Upper lobe of left lung (tissue), 4 donors: Measurements from ENCODE around the gene PDCD6IP.

Experiments
- EP300 ChIP-seq, 4 donors: sonication (generic); formaldehyde crosslinking; IDR thresholded peaks; one replicate each; pipeline ENCODE4 v1.5.1; 2017; ENCODE audit warnings: antibody characterized with exemption in 4 of 4, control low read depth in 2 of 4
- TF ChIP-seq, protein P1 (sequence below), 6 experiments: fragments of 450-650 bp in 4 of 6; fragments of 200-600 bp in 2 of 6; sonication (generic) in 2 of 6; IDR thresholded peaks; one replicate each; pipeline ENCODE4 v1.5.1; 2016 to 2019; ENCODE audit warnings: antibody characterized with exemption in 6 of 6

DNA sequence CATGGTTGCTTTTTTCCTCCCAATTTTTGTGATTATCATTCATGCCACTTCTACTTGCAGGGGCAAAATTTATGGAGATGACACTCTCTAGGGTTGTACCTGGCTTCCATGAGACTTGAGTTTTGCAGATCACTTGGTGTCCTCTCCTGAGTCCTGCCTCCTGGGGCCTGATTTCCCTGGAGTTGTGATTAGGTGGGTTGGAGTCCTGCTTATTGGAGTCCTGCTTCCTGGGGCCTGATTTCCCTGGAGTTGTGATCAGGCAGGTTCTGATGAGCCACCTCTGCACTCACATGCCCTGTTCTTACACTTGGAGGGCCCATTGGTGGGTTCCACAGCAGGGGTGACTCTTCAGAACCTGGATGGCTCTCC is 102.0 kb downstream of the PDCD6IP start:
- TF ChIP-seq, protein P1, sequence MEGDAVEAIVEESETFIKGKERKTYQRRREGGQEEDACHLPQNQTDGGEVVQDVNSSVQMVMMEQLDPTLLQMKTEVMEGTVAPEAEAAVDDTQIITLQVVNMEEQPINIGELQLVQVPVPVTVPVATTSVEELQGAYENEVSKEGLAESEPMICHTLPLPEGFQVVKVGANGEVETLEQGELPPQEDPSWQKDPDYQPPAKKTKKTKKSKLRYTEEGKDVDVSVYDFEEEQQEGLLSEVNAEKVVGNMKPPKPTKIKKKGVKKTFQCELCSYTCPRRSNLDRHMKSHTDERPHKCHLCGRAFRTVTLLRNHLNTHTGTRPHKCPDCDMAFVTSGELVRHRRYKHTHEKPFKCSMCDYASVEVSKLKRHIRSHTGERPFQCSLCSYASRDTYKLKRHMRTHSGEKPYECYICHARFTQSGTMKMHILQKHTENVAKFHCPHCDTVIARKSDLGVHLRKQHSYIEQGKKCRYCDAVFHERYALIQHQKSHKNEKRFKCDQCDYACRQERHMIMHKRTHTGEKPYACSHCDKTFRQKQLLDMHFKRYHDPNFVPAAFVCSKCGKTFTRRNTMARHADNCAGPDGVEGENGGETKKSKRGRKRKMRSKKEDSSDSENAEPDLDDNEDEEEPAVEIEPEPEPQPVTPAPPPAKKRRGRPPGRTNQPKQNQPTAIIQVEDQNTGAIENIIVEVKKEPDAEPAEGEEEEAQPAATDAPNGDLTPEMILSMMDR (IDR thresholded peaks at IDR 0.05) = no peak
- TF ChIP-seq EP300 (IDR thresholded peaks at IDR 0.05) = no peak
